Activated CD4-positive, alpha-beta T cell treated with anti-CD3 and anti-CD28 coated beads for 48 hours (primary cell): Measurements from ENCODE around the gene RPL10A.
"Not testable (repeated sequence)": the region's sequence is repeated elsewhere in the genome, so short reads cannot be mapped to it uniquely, and the experiment has no call there.

Experiments used
- DNase-seq: peaks from one replicate; pipeline ENCODE4 v3.0.0-alpha.2; 2020

The RPL10A gene

DNA sequence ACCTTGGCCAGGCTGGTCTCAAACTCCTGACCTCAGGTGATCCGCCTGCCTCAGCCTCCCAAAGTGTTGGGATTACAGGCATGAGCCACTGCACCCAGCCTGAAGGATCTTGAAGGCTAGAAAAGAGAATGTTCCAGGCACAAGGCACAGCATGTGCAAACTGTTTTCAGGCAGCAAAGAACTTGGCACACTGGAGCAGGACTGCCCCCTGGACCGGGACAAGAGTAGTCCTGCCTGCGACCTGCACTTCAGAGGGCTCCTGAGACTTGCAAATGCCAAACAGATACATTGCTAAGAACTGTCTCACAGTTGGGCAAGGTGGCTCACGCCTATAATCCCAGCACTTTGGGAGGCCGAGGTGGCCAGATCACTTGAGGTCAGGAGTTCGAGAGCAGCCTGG, 47.7 kb downstream of the RPL10A start:
- DNase-seq: not testable (repeated sequence)

DNA sequence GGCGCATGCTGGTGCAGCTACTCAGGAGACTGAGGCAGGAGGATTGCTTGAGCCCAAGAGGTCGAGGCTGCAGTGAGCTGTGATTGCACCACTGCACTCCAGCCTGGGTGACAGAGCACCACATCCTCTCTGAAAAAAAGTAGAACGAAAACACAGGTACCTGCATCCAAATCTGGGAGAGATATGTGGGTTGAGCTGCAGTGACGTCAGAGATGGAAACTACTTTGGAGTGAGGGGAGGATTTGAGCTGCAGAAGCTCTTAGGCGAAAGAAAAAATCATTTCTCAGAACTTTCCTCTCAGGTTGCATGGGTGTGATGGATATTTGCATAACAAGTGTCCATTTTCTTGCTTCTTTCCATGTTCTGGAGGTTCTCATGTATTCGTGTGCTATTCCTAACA, 48.5 kb downstream of the RPL10A start:
- DNase-seq: no peak

DNA sequence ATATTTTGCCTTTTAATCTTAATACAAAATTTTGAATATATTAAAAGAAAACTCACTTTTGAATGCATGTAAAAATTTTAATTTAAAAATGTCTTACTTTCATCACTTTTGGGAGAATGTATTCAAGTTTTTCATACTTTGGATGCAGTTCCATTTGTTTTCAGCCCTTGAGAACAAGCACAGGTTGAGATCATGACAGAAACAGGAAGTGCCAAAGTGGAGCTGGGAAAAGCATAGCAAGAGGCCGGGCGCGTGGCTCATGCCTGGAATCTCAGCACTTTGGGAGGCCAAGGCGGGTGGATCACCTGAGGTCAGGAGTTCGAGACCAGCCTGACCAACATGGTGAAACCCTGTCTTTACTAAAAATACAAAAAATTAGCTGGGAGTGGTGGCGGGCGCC, 49.8 kb downstream of the RPL10A start:
- DNase-seq: not testable (repeated sequence)

DNA sequence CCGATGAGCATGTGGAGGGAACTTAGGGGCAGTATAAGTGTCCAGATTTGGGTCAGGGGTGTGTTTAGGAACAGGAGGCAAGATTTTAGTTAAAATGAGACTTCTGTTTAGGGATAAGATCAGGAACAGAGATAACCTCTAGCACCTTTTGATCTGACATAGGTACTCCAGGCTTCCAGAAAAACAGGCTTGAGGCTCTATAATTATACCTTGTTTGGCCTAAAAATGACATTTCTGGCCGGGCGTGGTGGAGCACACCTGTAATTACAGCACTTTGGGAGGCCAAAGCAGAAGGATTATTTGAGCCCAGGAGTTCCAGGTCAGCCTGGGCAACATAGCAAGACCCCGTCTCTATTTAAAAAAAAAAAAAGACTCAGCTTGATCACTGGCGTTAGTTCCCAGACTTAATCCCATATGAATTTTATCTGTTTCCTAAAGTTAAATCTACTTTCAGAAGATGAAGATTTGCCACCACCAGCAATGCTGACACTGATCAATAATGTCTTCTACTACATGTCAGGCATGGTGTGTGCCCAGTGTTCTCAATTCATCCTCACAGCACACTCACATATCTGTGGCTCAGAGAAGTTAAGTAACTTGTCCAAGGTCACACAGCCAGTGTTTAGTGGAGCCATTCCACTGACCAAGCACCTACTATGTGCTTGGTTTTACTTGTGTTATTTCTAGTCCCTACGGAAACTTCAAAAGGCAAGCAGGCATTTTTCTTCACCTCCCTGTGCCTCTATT, 50.5 kb downstream of the RPL10A start:
- DNase-seq: no peak

DNA sequence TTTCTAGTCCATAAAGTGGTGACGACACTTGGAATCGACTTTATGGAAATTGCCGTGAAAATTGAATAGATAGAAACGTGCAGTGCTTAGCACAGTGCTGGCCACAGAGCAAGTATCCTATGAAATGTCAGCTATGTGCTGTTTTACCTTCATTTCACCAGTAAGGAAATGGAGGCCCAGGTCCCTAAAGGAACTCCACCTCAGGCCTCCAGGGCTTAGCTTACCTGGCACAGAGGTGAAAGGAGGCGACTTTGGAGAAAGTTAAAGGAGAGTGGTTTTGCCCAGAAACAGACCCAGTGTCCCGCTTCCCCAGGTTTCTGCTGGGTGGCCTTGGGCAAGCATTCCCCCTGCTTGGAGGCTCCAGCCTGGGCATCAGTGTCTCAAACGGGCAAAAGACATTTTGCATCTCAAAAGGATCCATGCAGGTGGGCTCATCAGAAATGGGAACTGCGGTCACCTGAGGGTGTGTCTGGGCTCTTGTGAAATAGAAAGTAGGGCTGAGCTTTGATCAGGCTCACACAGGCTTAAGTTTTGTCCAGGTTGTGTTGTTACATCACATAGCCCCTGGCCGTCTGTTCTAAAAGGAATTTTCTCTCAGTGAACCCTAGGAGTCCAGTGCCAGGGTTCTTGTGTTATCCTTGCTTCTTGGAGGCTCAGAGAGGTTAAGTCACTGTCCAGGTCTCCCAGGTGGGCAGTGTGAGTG, 51.3 kb downstream of the RPL10A start:
- DNase-seq: no peak
